WTC11 (cell line): ENCODE measurements around the gene TRMT112. TPM values are rescaled to one million over a fixed set of nuclear protein-coding genes. Genes with fewer than 3 reads are reported as not detected.
A peak's percentile ranks its signal among the peaks of the same experiment; 100 is the strongest.

Experiments used
- ATAC-seq: fragments of 200-7000 bp; cut with Tn5 transposase; 2 replicates; pipeline ENCODE4 v1.10.0; 2021; ENCODE audit warnings: mild to moderate bottlenecking, moderate library complexity
- CTCF ChIA-PET: fragments of 300-600 bp; sonication (Branson Sonifier 250); formaldehyde crosslinking; loops from one replicate; lab custom pipeline; 2021; ENCODE audit warnings: antibody characterized with exemption; lab: Charles Lee
- POLR2A ChIA-PET: fragments of 350-600 bp; sonication (Branson Sonifier 250); formaldehyde crosslinking; loops from one replicate; lab custom pipeline; 2021; ENCODE audit warnings: antibody characterized with exemption; lab: Charles Lee
- DNase-seq: peaks from one replicate; pipeline ENCODE4 v3.0.0; 2021; ENCODE audit warnings: low spot score
- H3K27ac Mint-ChIP-seq: 2 replicates; pipeline ENCODE4 v1.8.0; 2021; ENCODE audit warnings: mixed read lengths
- H3K27me3 Mint-ChIP-seq: 2 replicates; pipeline ENCODE4 v1.8.0; 2021; ENCODE audit warnings: low read depth, mild to moderate bottlenecking, moderate library complexity, mixed read lengths
- H3K36me3 Mint-ChIP-seq: 2 replicates; pipeline ENCODE4 v1.8.0; 2021; ENCODE audit warnings: mixed read lengths
- H3K4me1 Mint-ChIP-seq: 2 replicates; pipeline ENCODE4 v1.8.0; 2022; ENCODE audit warnings: mixed read lengths
- H3K4me3 Mint-ChIP-seq: 2 replicates; pipeline ENCODE4 v1.8.0; 2021; ENCODE audit warnings: mild to moderate bottlenecking, moderate library complexity, mixed read lengths
- H3K9me3 Mint-ChIP-seq: 2 replicates; pipeline ENCODE4 v1.8.0; 2021; ENCODE audit warnings: mixed read lengths
- ETV6 ChIP-seq: sonication (generic); formaldehyde crosslinking; IDR thresholded peaks from 2 replicates; pipeline ENCODE4 v1.8.1; 2022; ENCODE audit warnings: mild to moderate bottlenecking, missing genetic modification reagents
- FOXP1 ChIP-seq: sonication (generic); formaldehyde crosslinking; IDR thresholded peaks from 2 replicates; pipeline ENCODE4 v1.8.0; 2022; ENCODE audit warnings: missing genetic modification reagents, mild to moderate bottlenecking, moderate library complexity, borderline replicate concordance
- IRF2 ChIP-seq: sonication (generic); formaldehyde crosslinking; IDR thresholded peaks from 2 replicates; pipeline ENCODE4 v1.8.0; 2022; ENCODE audit warnings: low read depth, missing genetic modification reagents, borderline replicate concordance
- RELA ChIP-seq: sonication (generic); formaldehyde crosslinking; IDR thresholded peaks from 2 replicates; pipeline ENCODE4 v1.8.1; 2022; ENCODE audit warnings: missing genetic modification reagents, mild to moderate bottlenecking, borderline replicate concordance
- SP1 ChIP-seq: sonication (generic); formaldehyde crosslinking; conservative IDR thresholded peaks from 2 replicates; pipeline ENCODE4 v1.8.1; 2022; ENCODE audit warnings: missing genetic modification reagents
- TEAD1 ChIP-seq: sonication (generic); formaldehyde crosslinking; IDR thresholded peaks from 2 replicates; pipeline ENCODE4 v1.8.0; 2022; ENCODE audit warnings: mild to moderate bottlenecking, missing genetic modification reagents
- TP53 ChIP-seq: sonication (generic); formaldehyde crosslinking; IDR thresholded peaks from 2 replicates; pipeline ENCODE4 v1.8.1; 2023; ENCODE audit warnings: mild to moderate bottlenecking, missing genetic modification reagents
- total RNA-seq: library from RNA; stranded (reverse); gene quantifications from 3 replicates; pipeline ENCODE4 v1.2.3, GENCODE V29; 2021
- TF ChIP-seq, protein P1 (sequence below): sonication (generic); formaldehyde crosslinking; IDR thresholded peaks from 2 replicates; pipeline ENCODE4 v1.8.0; 2022; ENCODE audit warnings: mild to moderate bottlenecking, missing genetic modification reagents
- TF ChIP-seq, protein P2 (sequence below): sonication (generic); formaldehyde crosslinking; IDR thresholded peaks from 2 replicates; pipeline ENCODE4 v1.8.1; 2023; ENCODE audit warnings: mild to moderate bottlenecking, moderate library complexity, missing genetic modification reagents
- TF ChIP-seq, protein P3 (sequence below): sonication (generic); formaldehyde crosslinking; IDR thresholded peaks from 2 replicates; pipeline ENCODE4 v1.8.0; 2022; ENCODE audit warnings: missing genetic modification reagents
- TF ChIP-seq, protein P4 (sequence below): sonication (generic); formaldehyde crosslinking; IDR thresholded peaks from 2 replicates; pipeline ENCODE4 v1.8.0; 2022; ENCODE audit warnings: mild to moderate bottlenecking, missing genetic modification reagents

Gene TRMT112
- total RNA-seq, 1 experiment from 2014 or later, result 285 TPM

DNA sequence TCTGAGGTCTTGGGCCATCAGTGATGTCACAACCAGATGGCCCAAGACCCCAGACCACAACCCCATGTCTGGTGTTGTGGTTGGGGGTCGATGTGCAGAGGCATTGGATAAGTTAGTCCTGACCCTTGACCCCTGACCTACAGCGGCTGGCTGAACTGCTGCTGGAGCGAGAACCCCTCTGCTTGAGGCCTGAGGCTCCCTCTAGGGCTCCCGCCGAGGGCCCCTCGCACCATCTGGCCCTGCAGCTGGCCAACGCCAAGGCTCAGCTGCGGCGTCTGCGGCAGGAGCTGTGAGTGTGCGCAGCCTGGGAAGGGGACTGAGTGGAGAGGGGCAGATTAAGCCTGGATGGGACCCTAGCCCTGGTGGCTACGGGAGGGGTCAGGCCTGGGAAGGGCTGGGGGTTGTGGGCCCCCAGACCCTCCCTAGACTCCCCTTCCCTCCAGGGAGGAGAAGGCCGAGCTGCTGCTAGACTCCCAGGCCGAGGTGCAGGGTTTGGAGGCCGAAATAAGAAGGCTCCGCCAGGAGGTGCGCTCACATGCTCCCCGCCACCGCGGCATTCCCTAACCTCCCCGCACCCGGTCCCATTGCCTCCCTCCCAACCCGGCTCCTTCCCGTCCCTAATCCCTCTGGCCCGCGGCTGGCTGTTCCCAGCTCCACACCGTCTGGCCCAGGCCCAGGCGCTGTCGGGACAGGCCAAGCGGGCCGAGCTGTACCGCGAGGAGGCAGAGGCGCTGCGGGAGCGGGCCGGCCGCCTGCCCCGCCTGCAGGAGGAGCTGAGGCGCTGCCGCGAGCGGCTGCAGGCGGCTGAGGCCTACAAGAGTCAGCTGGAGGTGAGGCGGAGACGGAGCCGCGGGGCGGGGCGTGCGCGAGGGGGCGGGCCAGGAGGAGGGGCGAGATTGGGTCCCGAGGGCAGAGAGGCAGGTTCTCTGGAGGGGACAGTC lies 24.8 kb upstream of the TRMT112 start:
- Mint-ChIP-seq H3K4me1 (peaks cover 21% of the 10 kb centered on the region), H3K9me3 (no peaks in the 10 kb centered on the region), H3K36me3 (no peaks in the 10 kb centered on the region), H3K27ac (no peak overlapping the region), H3K4me3 (peak overlapping the region; percentile 69), H3K27me3 (peaks cover 30% of the 10 kb centered on the region)
- peak; percentile 75 for ATAC-seq
- CTCF ChIA-PET, result interaction anchor here (0.5 to 13.9 kb wide), 44 partner anchors 10 to 815 kb away, joined by 3 to 437 read pairs (median 6); partner anchors contain the start of genes CATSPERZ, ESRRA, FKBP2 and PLCB3
- peak; percentile 97 for DNase-seq
- POLR2A ChIA-PET, result interaction anchor here (0.9 to 2.2 kb wide), 8 partner anchors 11 to 436 kb away, joined by 3 to 14 read pairs (median 5); partner anchors contain the start of genes ESRRA, PRDX5, SF1 and TRMT112
- no peak for TF ChIP-seq TP53 (CRISPR knock-in tag)
- peak; percentile 77; the same call in 1 of the 2 replicates for TF ChIP-seq FOXP1 (CRISPR knock-in tag)
- TF ChIP-seq, protein P1, sequence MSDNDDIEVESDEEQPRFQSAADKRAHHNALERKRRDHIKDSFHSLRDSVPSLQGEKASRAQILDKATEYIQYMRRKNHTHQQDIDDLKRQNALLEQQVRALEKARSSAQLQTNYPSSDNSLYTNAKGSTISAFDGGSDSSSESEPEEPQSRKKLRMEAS, result peak; percentile 60
- 0 out of 2 replicates have a peak, but pooled peaks have one; percentile 44 for TF ChIP-seq ETV6
- TF ChIP-seq, protein P2, sequence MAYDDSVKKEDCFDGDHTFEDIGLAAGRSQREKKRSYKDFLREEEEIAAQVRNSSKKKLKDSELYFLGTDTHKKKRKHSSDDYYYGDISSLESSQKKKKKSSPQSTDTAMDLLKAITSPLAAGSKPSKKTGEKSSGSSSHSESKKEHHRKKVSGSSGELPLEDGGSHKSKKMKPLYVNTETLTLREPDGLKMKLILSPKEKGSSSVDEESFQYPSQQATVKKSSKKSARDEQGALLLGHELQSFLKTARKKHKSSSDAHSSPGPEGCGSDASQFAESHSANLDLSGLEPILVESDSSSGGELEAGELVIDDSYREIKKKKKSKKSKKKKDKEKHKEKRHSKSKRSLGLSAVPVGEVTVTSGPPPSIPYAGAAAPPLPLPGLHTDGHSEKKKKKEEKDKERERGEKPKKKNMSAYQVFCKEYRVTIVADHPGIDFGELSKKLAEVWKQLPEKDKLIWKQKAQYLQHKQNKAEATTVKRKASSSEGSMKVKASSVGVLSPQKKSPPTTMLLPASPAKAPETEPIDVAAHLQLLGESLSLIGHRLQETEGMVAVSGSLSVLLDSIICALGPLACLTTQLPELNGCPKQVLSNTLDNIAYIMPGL (CRISPR knock-in tag), result peak; percentile 82
- TF ChIP-seq TEAD1 (CRISPR knock-in tag), result 0 out of 2 replicates have a peak, but pooled peaks have one; percentile 22
- peak; percentile 95 for TF ChIP-seq SP1 (CRISPR knock-in tag)
- TF ChIP-seq, protein P3, sequence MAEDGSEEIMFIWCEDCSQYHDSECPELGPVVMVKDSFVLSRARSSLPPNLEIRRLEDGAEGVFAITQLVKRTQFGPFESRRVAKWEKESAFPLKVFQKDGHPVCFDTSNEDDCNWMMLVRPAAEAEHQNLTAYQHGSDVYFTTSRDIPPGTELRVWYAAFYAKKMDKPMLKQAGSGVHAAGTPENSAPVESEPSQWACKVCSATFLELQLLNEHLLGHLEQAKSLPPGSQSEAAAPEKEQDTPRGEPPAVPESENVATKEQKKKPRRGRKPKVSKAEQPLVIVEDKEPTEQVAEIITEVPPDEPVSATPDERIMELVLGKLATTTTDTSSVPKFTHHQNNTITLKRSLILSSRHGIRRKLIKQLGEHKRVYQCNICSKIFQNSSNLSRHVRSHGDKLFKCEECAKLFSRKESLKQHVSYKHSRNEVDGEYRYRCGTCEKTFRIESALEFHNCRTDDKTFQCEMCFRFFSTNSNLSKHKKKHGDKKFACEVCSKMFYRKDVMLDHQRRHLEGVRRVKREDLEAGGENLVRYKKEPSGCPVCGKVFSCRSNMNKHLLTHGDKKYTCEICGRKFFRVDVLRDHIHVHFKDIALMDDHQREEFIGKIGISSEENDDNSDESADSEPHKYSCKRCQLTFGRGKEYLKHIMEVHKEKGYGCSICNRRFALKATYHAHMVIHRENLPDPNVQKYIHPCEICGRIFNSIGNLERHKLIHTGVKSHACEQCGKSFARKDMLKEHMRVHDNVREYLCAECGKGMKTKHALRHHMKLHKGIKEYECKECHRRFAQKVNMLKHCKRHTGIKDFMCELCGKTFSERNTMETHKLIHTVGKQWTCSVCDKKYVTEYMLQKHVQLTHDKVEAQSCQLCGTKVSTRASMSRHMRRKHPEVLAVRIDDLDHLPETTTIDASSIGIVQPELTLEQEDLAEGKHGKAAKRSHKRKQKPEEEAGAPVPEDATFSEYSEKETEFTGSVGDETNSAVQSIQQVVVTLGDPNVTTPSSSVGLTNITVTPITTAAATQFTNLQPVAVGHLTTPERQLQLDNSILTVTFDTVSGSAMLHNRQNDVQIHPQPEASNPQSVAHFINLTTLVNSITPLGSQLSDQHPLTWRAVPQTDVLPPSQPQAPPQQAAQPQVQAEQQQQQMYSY, result no peak
- TF ChIP-seq, protein P4, sequence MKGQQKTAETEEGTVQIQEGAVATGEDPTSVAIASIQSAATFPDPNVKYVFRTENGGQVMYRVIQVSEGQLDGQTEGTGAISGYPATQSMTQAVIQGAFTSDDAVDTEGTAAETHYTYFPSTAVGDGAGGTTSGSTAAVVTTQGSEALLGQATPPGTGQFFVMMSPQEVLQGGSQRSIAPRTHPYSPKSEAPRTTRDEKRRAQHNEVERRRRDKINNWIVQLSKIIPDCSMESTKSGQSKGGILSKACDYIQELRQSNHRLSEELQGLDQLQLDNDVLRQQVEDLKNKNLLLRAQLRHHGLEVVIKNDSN, result peak; percentile 46; the same call in 1 of the 2 replicates

DNA sequence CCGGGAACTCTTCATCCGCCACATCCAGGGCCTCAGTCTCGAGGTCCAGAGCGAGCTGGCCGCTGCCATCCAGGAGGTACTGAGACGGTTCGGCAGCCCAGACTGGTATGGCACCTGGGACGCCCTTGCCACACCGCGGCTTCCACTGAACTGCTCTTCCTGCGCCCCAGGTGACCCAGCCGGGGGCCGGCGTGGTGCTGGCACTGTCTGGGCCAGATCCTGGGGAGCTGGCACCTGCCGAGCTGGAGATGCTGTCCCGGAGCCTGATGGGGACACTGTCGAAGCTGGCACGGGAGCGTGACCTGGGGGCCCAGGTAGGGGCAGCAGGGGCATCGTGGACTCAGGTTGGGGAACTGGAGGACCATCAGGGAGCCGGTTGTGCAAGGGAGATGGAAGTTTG lies 24.1 kb upstream of the TRMT112 start:
- Mint-ChIP-seq H3K9me3 (no peaks in the 10 kb centered on the region), H3K4me3 (peak overlapping the region; percentile 69), H3K27me3 (peaks cover 30% of the 10 kb centered on the region), H3K4me1 (peaks cover 20% of the 10 kb centered on the region)
- DNase-seq (no peak), ATAC-seq (no peak)
- CTCF ChIA-PET, result interaction anchor here (0.7 to 13.9 kb wide), 42 partner anchors 10 to 461 kb away, joined by 3 to 437 read pairs (median 6); partner anchors contain the start of genes CATSPERZ, ESRRA, MAP4K2 and PLCB3
- POLR2A ChIA-PET, result interaction anchor here (0.9 to 2.2 kb wide), 8 partner anchors 12 to 437 kb away, joined by 3 to 11 read pairs (median 6); partner anchors contain the start of genes PRDX5, SF1 and TRMT112
- TF ChIP-seq RELA (CRISPR knock-in tag), result 0 out of 2 replicates have a peak, but pooled peaks have one; percentile 53
- no peak for TF ChIP-seq IRF2 (CRISPR knock-in tag)
- TF ChIP-seq, protein P3, result 0 out of 2 replicates have a peak, but pooled peaks have one; percentile 16
- TF ChIP-seq, all 79 proteins: peak for 2
- no peak overlapping the region; the same call in 1 of the 2 replicates for H3K27ac Mint-ChIP-seq
- H3K36me3 Mint-ChIP-seq, result no peaks in the 10 kb centered on the region
